GM12892 (cell line): Measurements from ENCODE around the gene USP35. TPM values are rescaled to one million over a fixed set of nuclear protein-coding genes. Genes with fewer than 3 reads are reported as not detected.

ENCODE experiments used
- DNase-seq: peaks from one replicate; pipeline ENCODE4 v3.0.0; 2011; ENCODE audit not compliant: insufficient read length
- FAIRE-seq: peaks from 2 replicates; lab custom pipeline; 2011; peaks lifted over from hg19 to GRCh38; lab: Jason Lieb, UNC
- POLR2A ChIP-seq: IDR thresholded peaks from 2 replicates; pipeline ENCODE4 v1.6.1; 2011; ENCODE audit warnings: low read depth, low read length, control low read depth
- POLR2AphosphoS5 ChIP-seq: IDR thresholded peaks from 2 replicates; pipeline ENCODE4 v1.6.1; 2011; ENCODE audit warnings: low read depth, low read length, control low read depth
- TAF1 ChIP-seq: IDR thresholded peaks from 2 replicates; pipeline ENCODE4 v1.6.1; 2011; ENCODE audit warnings: low read depth, mild to moderate bottlenecking, control low read depth, low read length, borderline replicate concordance
- polyA plus RNA-seq: library from polyadenylated mRNA; unstranded; fragments of >200 nt; gene quantifications from one replicate; pipeline ENCODE4 v1.2.1, GENCODE V29; 2012; ENCODE audit warnings: missing spikeins, inconsistent platforms; ENCODE audit not compliant: missing spikeins

The USP35 gene, protein sequence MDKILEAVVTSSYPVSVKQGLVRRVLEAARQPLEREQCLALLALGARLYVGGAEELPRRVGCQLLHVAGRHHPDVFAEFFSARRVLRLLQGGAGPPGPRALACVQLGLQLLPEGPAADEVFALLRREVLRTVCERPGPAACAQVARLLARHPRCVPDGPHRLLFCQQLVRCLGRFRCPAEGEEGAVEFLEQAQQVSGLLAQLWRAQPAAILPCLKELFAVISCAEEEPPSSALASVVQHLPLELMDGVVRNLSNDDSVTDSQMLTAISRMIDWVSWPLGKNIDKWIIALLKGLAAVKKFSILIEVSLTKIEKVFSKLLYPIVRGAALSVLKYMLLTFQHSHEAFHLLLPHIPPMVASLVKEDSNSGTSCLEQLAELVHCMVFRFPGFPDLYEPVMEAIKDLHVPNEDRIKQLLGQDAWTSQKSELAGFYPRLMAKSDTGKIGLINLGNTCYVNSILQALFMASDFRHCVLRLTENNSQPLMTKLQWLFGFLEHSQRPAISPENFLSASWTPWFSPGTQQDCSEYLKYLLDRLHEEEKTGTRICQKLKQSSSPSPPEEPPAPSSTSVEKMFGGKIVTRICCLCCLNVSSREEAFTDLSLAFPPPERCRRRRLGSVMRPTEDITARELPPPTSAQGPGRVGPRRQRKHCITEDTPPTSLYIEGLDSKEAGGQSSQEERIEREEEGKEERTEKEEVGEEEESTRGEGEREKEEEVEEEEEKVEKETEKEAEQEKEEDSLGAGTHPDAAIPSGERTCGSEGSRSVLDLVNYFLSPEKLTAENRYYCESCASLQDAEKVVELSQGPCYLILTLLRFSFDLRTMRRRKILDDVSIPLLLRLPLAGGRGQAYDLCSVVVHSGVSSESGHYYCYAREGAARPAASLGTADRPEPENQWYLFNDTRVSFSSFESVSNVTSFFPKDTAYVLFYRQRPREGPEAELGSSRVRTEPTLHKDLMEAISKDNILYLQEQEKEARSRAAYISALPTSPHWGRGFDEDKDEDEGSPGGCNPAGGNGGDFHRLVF
- polyA plus RNA-seq, result 2.4 TPM

DNA sequence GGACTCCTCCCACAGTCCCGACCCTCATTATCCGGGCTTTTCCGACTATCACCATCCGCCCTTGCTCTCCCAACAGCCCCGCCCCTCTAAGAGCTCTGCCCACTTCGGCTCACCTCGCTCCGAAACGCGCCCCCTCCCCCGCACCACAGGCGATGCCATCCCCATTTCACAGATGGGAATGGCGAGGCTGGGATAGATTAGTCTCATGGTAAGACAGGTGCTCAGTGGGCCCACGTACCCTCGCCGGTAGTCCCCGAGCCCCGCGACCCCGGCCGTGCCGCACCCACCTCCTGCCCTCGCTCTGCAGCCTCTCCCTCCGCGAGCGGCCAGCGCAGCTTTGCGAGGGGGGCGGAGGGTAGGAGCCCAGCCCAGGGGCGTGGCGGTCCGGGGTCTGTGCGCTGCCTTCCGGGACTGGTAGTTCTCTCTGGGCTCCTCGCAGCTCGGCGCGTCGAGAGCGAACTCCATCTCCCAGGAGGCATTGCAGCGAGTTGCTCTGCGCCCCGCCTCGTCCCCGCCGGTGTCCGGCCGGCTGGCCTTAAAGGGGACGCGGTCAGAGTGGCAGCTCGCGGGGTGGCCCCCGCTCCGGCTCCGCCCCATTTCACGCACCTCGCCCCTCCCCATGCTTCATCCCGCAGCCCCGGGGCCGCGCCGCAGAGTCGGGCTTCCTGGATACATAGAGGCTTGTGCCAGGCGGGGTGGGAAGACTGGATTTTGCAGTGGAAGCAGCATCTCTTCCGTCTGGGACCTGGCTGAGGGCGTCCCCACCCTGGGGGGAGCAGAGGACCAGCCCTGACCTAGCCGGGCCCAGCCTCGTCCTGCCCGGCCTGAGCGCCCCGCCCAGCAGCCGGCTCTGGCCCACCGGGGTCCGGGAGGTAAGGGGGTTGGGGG is at the start of gene USP35, which contains the start of gene KCTD21:
Gene USP35, plus strand, starts transcription at position 634 of the 888 bp plus-strand sequence. CDS start 7,327 bp downstream, outside the sequence.
Gene KCTD21, minus strand, starts transcription at position 341 of the 888 bp plus-strand sequence. CDS start 14,072 bp downstream, outside the sequence.
- TF ChIP-seq TAF1 (no peak), POLR2AphosphoS5 (no peak), POLR2A (peak; percentile 62; the same call in 1 of the 2 replicates)
- DNase-seq (peak; percentile 97), FAIRE-seq (peak; percentile 99)

DNA sequence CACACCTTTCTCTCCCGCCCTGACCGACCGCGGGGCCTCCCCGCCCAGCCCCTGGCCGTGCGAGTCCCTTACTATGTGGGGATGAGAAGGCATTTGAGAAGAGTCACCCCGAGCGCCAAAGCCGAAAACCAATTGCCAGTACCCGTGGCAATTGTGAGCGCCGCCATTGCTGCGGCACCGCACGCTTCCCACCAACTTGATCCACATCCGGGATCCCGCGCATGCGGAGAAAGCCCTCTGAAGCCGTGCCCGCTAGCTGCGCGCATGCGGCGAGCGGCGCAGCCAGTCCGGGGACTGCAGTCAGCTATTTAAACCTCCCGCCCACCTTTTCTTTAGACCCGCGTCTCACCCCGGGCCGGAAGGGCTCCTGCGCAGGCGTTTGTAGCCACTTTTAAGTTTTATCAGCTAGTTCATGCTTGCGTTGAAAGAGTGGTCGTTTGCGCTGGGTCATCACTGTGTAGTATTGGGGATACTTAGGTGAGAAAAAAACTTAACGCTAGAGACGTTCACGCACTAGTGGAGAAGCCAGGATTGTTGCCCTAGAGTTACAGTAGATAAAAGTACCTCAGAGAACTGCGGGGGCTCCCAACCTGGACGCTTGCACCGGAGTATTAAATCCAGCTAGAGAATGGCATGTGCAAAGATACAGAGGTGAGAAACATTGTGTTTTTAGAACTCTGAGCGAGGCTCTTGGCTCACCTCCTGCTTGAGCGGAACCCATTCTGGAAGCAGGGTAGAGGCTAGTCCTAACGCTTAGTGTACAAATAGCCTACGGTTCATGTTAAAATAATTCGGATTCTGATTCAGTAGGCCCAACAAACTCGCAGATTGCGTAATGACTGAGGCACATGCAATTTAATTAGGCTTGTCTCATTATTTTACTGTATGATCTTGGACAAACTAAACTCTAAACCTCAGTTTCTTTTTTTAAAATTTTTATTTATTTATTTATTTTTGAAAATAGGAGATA is 49.0 kb upstream of the USP35 start, which contains the start of gene ALG8:
Gene ALG8, minus strand, starts transcription at position 205 of the 970 bp plus-strand sequence. Its CDS starts 38 bp downstream, at position 167.
- TF ChIP-seq TAF1 (peak; percentile 87), POLR2AphosphoS5 (peak; percentile 88), POLR2A (peak; percentile 89)
- FAIRE-seq (peak; percentile 99), DNase-seq (peak; percentile 96)

DNA sequence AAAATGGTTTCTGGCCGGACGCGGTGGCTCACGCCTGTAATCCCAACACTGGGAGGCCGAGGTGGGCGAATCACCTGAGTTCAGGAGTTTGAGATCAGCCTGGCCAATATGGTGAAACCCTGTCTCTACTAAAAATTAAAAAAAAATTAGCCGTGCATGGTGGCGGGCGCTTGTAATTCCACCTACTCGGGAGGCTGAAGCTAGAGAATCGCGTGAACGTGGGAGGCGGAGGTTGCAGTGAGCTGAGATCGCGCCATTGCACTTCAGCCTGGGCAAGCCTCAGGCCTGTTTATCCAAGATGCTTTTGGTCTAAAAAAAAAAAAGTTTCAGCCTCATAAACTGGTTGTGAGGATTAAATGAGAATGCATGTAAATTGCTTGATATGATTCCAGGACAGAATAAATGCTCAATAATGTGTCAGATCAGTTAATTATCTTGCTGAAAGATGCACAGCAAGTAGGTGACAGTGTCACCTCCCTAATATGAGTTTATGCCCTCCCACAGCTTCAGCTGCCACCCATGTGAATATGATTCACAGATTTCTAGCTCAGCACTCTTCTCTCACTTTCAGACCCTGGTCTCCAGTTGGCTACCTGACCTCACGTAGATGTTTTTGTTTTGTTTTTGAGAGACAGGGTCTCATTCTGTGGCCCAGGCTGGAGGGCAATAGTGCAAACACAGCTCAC is 48.2 kb upstream of the USP35 start:
- TF ChIP-seq POLR2A, result no peak
- TF ChIP-seq POLR2AphosphoS5, result no peak
- no peak for TF ChIP-seq TAF1
- DNase-seq (no peak), FAIRE-seq (no peak)

DNA sequence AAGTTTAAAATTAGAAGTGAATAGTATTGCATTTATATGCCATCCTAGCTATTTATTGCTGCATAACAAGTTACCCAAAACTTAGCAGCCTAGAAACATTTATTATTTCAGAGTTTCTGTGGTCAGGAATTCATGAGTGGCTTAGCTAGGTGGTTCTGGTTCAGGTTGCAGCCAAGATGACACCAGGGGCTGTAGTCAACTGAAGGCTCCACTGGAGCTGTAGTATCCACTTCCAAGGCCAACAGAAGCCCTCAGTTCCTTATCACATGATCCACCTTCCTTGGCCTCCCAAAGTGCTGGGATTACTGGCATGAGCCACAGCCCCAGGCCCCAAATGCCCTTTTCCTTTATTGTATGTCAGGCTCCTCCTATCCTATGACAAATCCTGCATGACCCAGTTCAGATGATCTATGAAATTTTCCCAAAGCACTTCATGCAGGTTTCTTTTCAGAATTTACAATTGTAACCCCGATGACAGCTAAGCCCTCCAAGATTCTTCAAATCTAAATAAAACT is 43.2 kb upstream of the USP35 start:
- no peak for TF ChIP-seq POLR2A
- no peak for TF ChIP-seq POLR2AphosphoS5
- DNase-seq (no peak), FAIRE-seq (no peak)

DNA sequence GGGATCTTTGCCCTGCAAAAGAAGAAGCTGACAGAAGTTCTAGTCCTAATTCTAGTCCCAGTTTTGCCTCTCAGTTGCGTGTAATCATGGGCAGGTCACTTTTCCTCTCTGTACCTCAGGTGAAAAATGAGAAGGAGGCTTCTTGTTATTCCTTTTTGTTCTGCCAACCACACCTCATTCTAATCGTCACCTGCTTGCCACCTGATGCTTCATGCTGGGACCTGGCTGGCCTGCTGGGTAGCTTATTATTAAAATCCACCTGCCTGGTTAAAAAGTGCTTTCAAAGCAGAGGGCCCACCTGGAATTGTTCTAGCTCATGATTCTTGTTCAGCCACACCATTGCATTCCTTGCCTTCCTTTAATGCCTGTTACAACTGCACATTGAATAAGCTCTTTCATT is 40.9 kb upstream of the USP35 start:
- DNase-seq (no peak), FAIRE-seq (no peak)
- no peak for TF ChIP-seq POLR2A
- no peak for TF ChIP-seq TAF1
- TF ChIP-seq POLR2AphosphoS5, result no peak

DNA sequence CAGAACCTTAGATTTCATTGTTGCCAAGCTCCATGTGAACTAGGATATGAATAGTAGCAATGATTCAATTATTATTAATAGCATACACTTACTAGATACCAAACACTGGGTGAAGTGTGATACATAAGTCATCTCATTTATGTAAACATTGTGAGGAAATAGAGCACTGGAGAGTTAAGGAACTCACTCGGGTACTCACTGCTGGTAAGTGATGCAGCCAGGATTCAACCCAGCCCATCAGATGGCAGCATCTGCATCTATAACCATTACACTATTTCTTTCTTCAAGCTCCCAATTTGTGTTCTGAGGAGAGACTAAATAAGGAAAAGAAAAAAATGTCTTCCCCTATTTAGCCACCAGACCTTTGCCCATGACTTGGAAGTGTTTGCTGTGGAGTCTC is 39.1 kb upstream of the USP35 start:
- DNase-seq (no peak), FAIRE-seq (no peak)
- TF ChIP-seq POLR2A (no peak), POLR2AphosphoS5 (no peak), TAF1 (no peak)

DNA sequence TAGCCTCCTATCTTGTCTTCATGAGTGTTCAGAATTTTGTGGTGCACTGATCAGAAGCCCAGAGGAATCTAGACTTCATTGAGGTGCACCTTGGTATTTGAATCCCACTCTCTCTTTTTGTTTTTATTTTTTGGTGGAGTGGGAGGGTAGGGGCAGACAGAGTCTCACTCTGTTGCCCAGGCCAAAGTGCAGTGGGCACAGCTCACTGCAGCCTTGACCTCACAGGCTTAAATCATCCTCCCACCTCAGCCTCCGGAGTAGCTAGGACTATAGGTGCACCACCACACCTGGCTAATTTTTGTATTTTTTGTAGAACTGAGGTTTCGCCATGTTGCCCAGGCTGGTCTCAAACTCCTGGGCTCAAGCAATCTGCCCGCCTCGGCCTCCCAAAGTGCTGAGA is 38.4 kb upstream of the USP35 start:
- DNase-seq, result no peak
- no peak for TF ChIP-seq TAF1
- TF ChIP-seq POLR2AphosphoS5, result no peak
- TF ChIP-seq POLR2A, result no peak
- FAIRE-seq, result no peak

DNA sequence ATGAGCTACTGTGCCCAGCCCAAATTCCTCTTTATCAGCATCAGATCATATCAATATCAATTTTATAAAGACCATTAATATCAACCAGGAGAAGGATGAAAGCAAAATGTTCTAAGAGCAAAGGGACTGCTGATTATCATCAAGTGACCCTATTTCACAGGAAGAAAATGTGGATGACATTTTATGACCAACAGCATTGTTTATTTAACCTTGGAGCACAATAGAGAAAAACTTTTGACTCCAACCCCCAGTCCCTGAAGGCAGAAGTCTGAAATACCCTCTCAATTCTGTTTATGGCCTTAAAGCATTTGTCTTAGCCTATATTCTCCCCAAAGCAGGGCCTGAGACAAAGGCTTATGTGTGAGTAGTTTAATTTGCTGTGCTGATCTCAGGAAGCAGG is 38.0 kb upstream of the USP35 start:
- no peak for TF ChIP-seq POLR2A
- TF ChIP-seq TAF1, result no peak
- TF ChIP-seq POLR2AphosphoS5, result no peak
- DNase-seq (no peak), FAIRE-seq (no peak)

DNA sequence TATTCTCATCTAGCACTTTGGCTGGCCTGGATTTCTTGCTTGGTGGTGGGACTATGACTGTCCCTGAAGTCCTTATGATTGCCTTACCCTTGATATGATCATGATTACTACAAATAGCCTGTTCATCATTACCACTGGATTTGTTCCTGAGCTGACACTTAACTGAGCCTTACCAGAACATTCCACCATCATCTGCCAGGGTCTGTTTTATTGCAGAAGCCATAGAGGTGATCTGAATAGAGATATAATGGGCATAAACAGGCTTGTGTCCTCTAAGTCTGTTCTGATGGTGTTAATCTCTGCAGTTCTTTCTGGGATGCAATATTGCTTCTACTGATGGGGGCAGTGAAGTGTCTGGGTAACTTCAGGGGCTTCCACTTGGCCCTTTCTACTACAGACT is 36.9 kb upstream of the USP35 start:
- FAIRE-seq, result no peak
- no peak for DNase-seq
- no peak for TF ChIP-seq POLR2A
- no peak for TF ChIP-seq TAF1
- TF ChIP-seq POLR2AphosphoS5, result no peak
